ENCODE measurements around the gene NUP214.
"Not testable (repeated sequence)": the region's sequence is repeated elsewhere in the genome, so short reads cannot be mapped to it uniquely, and the experiment has no call there.

The NUP214 gene

DNA sequence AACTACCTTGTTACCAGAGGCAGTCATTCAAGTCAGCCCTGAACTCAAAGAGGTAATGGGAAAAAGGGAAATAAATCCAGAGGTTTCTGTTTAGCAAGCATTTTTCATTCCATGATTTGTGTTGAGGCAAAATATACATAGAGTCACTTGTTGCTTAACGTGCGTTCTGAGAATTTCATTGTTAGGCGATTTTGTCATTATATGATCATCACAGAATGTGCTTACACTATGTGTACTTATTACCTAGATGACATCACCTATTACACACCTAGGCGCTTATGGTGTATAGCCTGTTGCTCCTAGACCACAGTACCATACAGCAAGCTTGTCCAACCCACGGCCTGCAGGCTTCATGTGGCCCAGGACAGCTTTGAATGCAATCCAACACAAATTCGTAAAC is 36.2 kb downstream of the NUP214 start:
- DNase-seq: no peak

DNA sequence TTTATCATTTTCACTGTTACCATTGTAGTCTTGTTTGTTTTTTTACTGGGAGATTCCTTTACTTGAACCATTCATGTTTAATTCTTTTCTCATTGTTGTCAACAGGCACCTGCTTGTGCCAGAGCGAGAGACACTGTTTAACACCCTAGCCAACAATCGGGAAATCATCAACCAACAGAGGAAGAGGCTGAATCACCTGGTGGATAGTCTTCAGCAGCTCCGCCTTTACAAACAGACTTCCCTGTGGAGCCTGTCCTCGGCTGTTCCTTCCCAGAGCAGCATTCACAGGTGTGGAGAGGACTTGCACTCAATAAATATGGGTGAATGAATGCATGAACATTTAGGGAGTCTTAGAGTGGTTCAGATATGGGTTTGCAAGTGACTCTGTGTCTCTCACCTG is 37.5 kb downstream of the NUP214 start:
- no peak for DNase-seq

- no peak for DNase-seq
These were observed 40.1 kb downstream of the NUP214 start for GRCh38 chr9:131165523-131165922.

GRCh38 chr9:131167146-131167692 is 41.8 kb downstream of the NUP214 start:
- peak; percentile 46 for DNase-seq

DNA sequence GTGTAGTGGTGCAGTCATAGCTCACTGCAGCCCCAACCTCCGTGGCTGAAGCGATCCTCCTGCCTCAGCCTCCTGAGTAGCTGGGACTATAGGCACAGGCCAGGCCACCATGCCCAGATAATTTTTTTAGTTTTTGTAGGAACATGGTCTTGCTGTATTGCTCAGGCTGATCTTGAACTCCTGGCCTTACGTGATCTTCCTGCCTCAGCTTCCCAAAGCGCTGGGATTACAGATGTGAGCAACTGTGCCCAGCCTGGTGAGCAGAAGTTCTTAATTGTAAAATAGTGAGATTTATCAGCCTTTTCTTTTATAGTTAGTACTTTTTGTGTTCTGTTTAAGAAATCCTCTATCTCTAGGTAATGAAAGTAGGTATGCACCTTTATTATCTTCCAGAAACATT is 42.5 kb downstream of the NUP214 start:
- no peak for DNase-seq

DNA sequence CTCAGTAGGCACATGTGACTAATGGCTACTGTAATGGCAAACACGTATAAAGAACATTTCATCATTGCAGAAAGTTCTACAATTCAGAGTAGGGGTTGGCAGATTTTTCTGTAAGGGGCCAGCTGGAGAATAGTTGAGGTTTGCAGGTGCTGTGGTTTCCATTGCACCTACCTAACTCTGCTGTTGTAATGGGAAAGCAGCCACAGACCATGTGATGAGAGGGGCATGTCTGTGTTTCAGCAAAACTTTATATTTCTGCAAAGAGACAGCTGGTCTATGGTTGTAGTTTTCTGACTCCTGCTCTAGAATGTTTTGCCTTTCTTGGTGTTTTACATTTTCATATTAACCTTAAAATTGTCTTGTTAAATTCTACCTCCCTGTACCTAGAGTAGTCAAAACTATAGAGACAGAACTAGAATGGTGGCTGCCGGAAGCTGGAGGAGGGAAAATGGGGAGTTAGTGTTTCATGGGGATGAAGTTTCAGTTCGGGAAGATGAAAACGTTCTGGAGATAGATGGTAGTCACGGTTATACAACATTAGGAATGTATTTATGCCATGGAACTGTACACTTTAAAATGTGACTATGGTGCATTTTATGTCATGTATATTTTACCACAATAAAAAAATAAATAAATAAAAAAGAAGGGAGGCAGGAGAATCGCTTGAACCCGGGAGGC is 44.3 kb downstream of the NUP214 start:
- DNase-seq: no peak

GRCh38 chr9:131173995-131174394 is 48.6 kb downstream of the NUP214 start:
- no peak for DNase-seq

GRCh38 chr9:131174681-131175239 is 49.4 kb downstream of the NUP214 start:
- no peak for DNase-seq

GRCh38 chr9:131177898-131178297 is 52.5 kb downstream of the NUP214 start:
- DNase-seq: no peak

DNA sequence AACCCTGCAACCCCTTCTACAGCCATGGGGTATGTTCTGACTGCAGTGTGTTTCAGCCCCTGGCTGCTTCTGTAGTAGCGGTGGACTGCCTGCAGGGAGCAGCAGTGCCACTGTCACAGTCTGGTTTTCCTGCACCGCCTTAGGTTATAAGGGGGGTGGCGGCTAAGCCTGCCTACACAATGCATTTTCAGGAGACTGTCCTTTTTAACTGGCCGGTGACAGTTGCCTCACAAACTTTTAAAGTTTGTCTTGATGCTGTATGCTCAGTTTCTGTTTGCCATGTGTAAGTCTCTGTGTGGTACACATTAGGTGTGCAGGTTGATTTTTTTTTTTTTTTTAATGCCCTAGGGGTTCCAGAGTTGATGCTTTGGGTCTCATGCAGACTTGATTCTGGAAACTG is 53.0 kb downstream of the NUP214 start:
- DNase-seq: peak; percentile 32

- DNase-seq: no peak
These were observed 53.5 kb downstream of the NUP214 start for GRCh38 chr9:131178926-131179325.

DNA sequence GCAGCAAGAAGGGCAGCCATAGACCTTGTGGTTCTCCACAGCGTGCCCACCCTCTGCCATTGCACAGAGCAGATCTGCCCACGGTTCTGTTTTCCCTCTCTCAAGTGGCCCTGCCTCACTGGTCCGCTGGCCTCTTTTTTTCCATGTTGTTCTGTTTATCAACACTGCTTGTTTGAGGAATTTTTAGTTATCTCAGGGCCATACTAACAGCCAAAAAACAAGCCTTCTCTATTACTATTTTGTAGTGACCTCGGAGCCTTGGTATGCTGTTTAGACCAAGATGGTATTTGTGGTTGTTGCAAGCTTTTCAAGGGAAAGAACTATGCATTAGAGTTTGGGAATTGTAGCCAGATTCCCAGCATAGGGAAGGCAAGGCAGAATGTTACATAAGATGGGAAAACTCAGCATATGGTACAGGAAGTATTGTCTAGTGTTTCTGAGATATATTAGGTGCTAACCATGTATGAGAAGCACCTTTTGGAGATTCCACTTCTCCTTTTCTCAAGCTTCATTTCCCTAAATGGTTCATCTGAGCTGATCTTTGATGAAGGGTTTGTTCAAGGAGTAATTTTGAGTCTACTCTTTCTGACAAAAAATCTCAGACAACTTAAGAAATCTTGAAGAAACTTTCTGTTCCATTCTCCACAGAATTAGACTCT is 54.3 kb downstream of the NUP214 start:
- no peak for DNase-seq

GRCh38 chr9:131180454-131180853 is 55.1 kb downstream of the NUP214 start:
- no peak for DNase-seq

GRCh38 chr9:131181091-131181681 is 55.8 kb downstream of the NUP214 start:
- no peak for DNase-seq

DNA sequence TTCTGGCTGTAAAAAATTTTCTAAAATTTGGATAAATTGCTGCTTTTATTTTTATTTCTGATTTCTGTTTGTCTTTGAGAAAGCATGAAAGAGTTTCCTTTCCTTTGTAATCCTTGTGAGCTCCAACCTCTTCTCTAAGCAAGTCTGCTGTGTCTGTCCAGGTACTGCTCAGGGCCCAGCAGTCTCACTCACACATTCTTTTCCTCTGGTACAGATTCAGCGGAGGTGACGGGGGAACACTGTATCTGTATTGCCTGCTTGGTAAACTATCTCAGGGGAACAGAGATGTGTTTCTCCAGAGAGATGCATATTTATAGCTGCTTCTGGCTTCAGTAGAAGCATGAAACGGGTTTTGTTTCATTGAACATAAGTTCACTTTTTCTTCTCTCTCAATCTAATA is 60.5 kb downstream of the NUP214 start:
- DNase-seq: no peak

GRCh38 chr9:131186622-131187021 is 61.2 kb downstream of the NUP214 start:
- DNase-seq: no peak

DNA sequence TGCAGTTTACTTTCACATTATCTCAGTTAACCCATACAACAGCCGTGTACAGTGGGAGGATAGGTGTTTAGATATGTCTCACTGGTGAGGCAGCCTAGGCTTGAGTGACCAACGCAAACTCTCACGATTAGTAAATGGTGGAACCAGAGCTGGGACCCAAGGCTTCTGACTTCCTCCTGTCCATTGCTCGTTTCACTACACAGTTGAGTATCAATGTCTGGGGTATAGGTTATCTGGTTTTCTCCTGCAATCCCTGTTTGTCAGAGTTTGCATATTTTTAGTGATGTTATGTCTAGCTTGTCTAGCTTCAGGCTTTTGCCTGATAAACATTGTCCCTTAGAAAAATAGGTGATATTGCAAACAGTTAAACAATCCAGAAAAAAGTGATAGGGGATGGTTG is 62.6 kb downstream of the NUP214 start:
- DNase-seq: no peak

GRCh38 chr9:131188976-131189375 is 63.6 kb downstream of the NUP214 start:
- DNase-seq: no peak

DNA sequence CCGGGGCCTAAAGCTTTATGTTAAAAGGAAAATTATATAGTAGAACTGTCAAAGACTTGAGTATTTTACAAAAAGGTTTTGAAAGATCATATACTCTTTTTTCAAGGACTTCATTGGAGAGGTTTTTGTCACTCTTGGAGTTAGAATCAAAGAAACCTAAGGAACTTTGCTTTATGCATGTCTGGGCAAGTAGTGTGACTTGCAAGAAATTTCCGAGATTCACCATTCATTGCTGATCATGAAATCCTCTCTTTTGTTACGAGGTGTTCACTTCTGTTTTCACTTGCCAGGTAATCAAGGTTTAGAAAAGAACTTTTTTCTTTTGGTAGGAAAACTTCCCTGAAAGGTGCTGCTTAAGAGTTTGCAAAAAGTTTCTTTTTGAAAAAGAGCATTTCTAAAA is 64.8 kb downstream of the NUP214 start:
- DNase-seq: no peak

DNA sequence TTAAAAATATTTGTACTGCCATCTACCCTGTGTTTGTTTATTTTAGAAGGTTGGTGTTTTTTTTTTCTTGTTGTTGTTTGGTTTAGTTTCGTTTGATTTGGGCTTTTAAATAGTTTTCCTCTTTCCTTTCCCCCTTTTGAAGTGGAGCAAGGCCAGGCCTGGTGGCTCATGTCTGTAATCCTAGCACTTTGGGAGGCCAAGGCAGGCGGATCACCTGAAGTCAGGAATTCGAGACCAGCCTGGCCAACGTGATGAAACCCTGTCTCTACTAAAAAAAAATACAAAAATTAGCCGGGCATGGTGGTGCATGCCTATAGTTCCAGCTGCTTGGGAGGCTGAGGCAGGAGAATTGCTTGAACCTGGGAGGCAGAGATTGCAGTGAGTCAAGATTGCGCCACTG is 65.6 kb downstream of the NUP214 start:
- not testable (repeated sequence) for DNase-seq

DNA sequence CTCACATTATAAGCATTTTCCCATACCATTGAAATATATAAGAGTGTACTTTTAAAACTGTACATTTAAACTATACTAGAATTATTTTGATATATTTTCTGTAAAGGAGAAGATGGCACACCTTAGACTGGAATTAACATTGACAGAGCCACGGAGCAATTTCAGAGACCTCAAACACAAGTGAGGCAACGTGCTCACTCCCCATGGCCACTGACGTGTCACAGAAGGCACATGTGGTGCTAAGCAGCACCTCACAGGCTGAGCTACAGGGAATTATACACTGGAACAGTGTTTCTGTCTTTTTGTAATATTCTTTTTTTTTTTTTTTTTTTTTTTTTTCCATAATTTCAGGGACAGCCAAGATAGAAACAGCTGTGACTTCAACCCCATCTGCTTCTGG is 66.5 kb downstream of the NUP214 start:
- DNase-seq: no peak

DNA sequence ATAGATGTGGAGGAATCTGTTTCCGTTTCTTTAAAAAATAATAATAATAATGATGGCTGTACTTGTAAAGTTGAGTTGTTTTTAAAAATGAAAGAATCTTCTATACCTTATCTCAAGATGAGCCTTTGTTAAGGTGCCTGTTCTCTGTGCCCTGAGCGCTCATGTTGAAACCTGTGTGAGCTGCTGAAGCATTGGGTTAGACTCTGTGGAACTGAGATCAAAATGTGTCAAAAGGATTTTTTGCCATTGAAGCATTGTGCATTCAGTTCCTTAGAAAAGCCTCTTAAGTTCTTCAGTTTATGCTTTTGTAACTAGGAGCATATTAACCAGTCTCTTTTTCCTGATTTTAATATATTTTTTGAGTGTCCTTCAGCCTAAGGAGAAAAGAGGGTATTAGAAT is 67.7 kb downstream of the NUP214 start:
- DNase-seq: no peak

DNA sequence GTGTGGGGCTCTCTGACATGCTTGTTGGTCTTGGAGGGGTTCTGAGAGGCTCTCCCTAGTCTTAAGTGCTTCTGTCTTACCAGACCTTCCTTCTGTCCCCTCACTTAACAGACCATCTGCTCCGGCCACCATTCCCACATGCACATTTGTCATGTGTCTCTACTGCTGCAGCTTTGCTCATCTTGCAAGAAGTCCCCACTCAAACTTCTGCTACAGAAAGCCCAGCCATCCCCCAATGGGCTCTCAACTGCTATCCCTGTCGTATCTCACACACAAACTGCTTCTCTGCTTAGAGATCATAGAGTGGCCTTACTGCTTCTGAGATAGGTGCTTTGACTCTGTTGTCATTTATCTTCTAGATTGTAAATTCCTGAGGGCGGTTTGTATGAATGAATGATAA is 69.4 kb downstream of the NUP214 start:
- DNase-seq: no peak
